HCT116 (cell line): ENCODE measurements around the gene IFITM1. TPM values are rescaled to one million over a fixed set of nuclear protein-coding genes. Genes with fewer than 3 reads are reported as not detected.

Experiments used
- ATAC-seq: fragments of 200-7000 bp; cut with Tn5 transposase; 2 replicates; pipeline ENCODE4 v1.9.1; 2020; ENCODE audit warnings: mild to moderate bottlenecking, moderate library complexity
- BruUV-seq: library from RNA; stranded (reverse); fragments of 400-500 nt; replicated peaks from 2 replicates; lab custom pipeline; 2021; lab: Mats Ljungman, UMichigan
- CTCF ChIA-PET: fragments of 300-600 bp; sonication (Branson Sonifier 250); formaldehyde crosslinking; loops from one replicate; lab custom pipeline; 2021; ENCODE audit warnings: antibody characterized with exemption; lab: Charles Lee
- POLR2A ChIA-PET: fragments of 300-600, 350-600 bp; sonication (Branson Sonifier 250); formaldehyde crosslinking; loops from one replicate; lab custom pipeline; 2021; ENCODE audit warnings: antibody characterized with exemption; lab: Charles Lee
- RAD21 ChIA-PET, 2 experiments: fragments of 300-600 bp; sonication (Branson Sonifier 250); formaldehyde crosslinking; loops; one replicate each; lab custom pipeline; 2023; ENCODE audit warnings: low total read pairs in 2 of 2; ENCODE audit not compliant: uncharacterized antibody in 2 of 2, unreplicated experiment in 2 of 2, low non-redundant PET in 1 of 2; lab: Charles Lee
- DNase-seq: peaks from one replicate; pipeline ENCODE4 v3.0.0-alpha.2; 2010; ENCODE audit warnings: low read depth, low spot score
- H2AFZ ChIP-seq: fragments of 200-600 bp; shearing (Covaris generic), sonication (generic); 2 replicates; pipeline ENCODE4 v1.6.1; 2017; ENCODE audit warnings: low read depth, mixed run types, mixed read lengths, antibody characterized with exemption, low read length; ENCODE audit not compliant: poor library complexity, severe bottlenecking
- H3K27ac ChIP-seq: 2 replicates; pipeline ENCODE4 v1.5.1; 2012; ENCODE audit warnings: low read depth, low read length
- H3K27me3 ChIP-seq: fragments of 200-600 bp; sonication (generic); 2 replicates; pipeline ENCODE4 v1.6.1; 2016; ENCODE audit warnings: mixed run types, low read length, mixed read lengths; ENCODE audit not compliant: insufficient read depth
- H3K36me3 ChIP-seq, 2 experiments: fragments of 200-500 bp in 1 of 2; fragments of 200-600 bp in 1 of 2; sonication (Bioruptor generic) in 1 of 2; sonication (generic) in 1 of 2; 2 replicates each; pipeline versions ENCODE4 v1.5.1 to v1.6.1; 2014 to 2016; ENCODE audit warnings: low read length in 2 of 2, inconsistent platforms in 1 of 2, mixed read lengths in 1 of 2, mixed run types in 1 of 2; ENCODE audit not compliant: insufficient read depth in 2 of 2, control insufficient read depth in 1 of 2
- H3K4me1 ChIP-seq, 2 experiments: fragments of 200-600 bp in 1 of 2; sonication (generic) in 1 of 2; 2 replicates each; pipeline versions ENCODE4 v1.5.1 to v1.6.1; 2012 to 2017; ENCODE audit warnings: low read length in 2 of 2, inconsistent platforms in 1 of 2, mild to moderate bottlenecking in 1 of 2, mixed read lengths in 1 of 2, mixed run types in 1 of 2, moderate library complexity in 1 of 2; ENCODE audit not compliant: insufficient read depth in 2 of 2, control insufficient read depth in 1 of 2
- H3K4me2 ChIP-seq: fragments of 200-600 bp; sonication (generic); 2 replicates; pipeline ENCODE4 v1.6.1; 2017; ENCODE audit warnings: mixed run types, low read length, mixed read lengths
- H3K4me3 ChIP-seq, 2 experiments: fragments of 200-600 bp in 1 of 2; sonication (generic) in 1 of 2; replicated peaks in 1 of 2; 2 replicates each; pipeline ENCODE4 v1.5.1; 2011 to 2016; ENCODE audit warnings: low read length in 2 of 2, control low read depth in 1 of 2, low read depth in 1 of 2, mild to moderate bottlenecking in 1 of 2, mixed read lengths in 1 of 2, mixed run types in 1 of 2
- H3K79me2 ChIP-seq: fragments of 200-600 bp; sonication (generic); 2 replicates; pipeline ENCODE4 v1.6.1; 2017; ENCODE audit warnings: mild to moderate bottlenecking, mixed run types, low read length, moderate library complexity, mixed read lengths; ENCODE audit not compliant: insufficient read depth
- H3K9ac ChIP-seq: fragments of 200-600 bp; sonication (generic); 2 replicates; pipeline ENCODE4 v1.6.1; 2016; ENCODE audit warnings: low read length, mixed read lengths
- H3K9me2 ChIP-seq: fragments of 200-600 bp; sonication (generic), shearing (Covaris generic); 2 replicates; pipeline ENCODE4 v1.6.1; 2017; ENCODE audit warnings: mixed run types, mild to moderate bottlenecking, moderate library complexity; ENCODE audit not compliant: insufficient read depth
- H3K9me3 ChIP-seq, 2 experiments: fragments of 200-500 bp in 1 of 2; fragments of 200-600 bp in 1 of 2; sonication (Bioruptor generic) in 1 of 2; sonication (generic) in 1 of 2; 2 replicates each; pipeline ENCODE4 v1.6.1; 2014 to 2017; ENCODE audit warnings: low read length in 2 of 2, mixed read lengths in 2 of 2, inconsistent platforms in 1 of 2, low read depth in 1 of 2, mild to moderate bottlenecking in 1 of 2, mixed run types in 1 of 2, moderate library complexity in 1 of 2; ENCODE audit not compliant: control insufficient read depth in 1 of 2, insufficient read depth in 1 of 2
- H4K20me1 ChIP-seq: fragments of 200-600 bp; sonication (generic), shearing (Covaris generic); 2 replicates; pipeline ENCODE4 v1.6.1; 2017; ENCODE audit warnings: mixed run types, mild to moderate bottlenecking, moderate library complexity; ENCODE audit not compliant: insufficient read depth
- EGR1 ChIP-seq: IDR thresholded peaks from 2 replicates; pipeline ENCODE4 v1.6.1; 2012; ENCODE audit warnings: low read depth
- ELF1 ChIP-seq: IDR thresholded peaks from 2 replicates; pipeline ENCODE4 v1.6.1; 2012; ENCODE audit warnings: low read depth, borderline replicate concordance
- EZH2 ChIP-seq: fragments of 200-600 bp; sonication (generic); IDR thresholded peaks from 2 replicates; pipeline ENCODE4 v1.6.1; 2017; ENCODE audit warnings: antibody characterized with exemption, mixed run types
- EZH2phosphoT487 ChIP-seq: fragments of 200-600 bp; IDR thresholded peaks from 2 replicates; pipeline ENCODE4 v1.6.1; 2018; ENCODE audit warnings: antibody characterized with exemption, borderline replicate concordance
- FOSL1 ChIP-seq: IDR thresholded peaks from 2 replicates; pipeline ENCODE4 v1.6.1; 2012; ENCODE audit warnings: low read depth
- POLR2A ChIP-seq: IDR thresholded peaks from 2 replicates; pipeline ENCODE4 v1.7.0; 2011; ENCODE audit warnings: borderline replicate concordance; ENCODE audit not compliant: insufficient read depth, insufficient read length; ENCODE audit errors: extremely low read depth
- SIN3A ChIP-seq: IDR thresholded peaks from 2 replicates; pipeline ENCODE4 v1.6.1; 2012; ENCODE audit warnings: low read depth
- SP1 ChIP-seq: IDR thresholded peaks from 2 replicates; pipeline ENCODE4 v1.6.1; 2012; ENCODE audit warnings: low read depth
- TCF7L2 ChIP-seq: IDR thresholded peaks from 2 replicates; pipeline ENCODE4 v1.7.0; 2011; ENCODE audit warnings: borderline replicate concordance, inconsistent platforms; ENCODE audit not compliant: insufficient read depth, insufficient read length; ENCODE audit errors: extremely low read depth
- YY1 ChIP-seq: IDR thresholded peaks from 2 replicates; pipeline ENCODE4 v1.6.1; 2011; ENCODE audit warnings: low read length, low read depth, moderate library complexity, mild to moderate bottlenecking; ENCODE audit not compliant: insufficient replicate concordance; ENCODE audit errors: extremely low read depth
- intact Hi-C: fragments of 100-400 bp; cut with micrococcal nuclease; formaldehyde crosslinking; loops from 2 replicates; pipeline ENCODE4 v1.10.0; 2022
- total RNA-seq: library from RNA; stranded (reverse); gene quantifications from one replicate; pipeline ENCODE4 v1.2.1, GENCODE V29; 2021; ENCODE audit not compliant: unreplicated experiment
- TF ChIP-seq, protein P1 (sequence below): IDR thresholded peaks from 2 replicates; pipeline ENCODE4 v1.6.1; 2011; ENCODE audit warnings: mild to moderate bottlenecking, low read length, moderate library complexity; ENCODE audit not compliant: insufficient replicate concordance; ENCODE audit errors: extremely low read depth
- TF ChIP-seq, protein P2 (sequence below): IDR thresholded peaks from 2 replicates; pipeline ENCODE4 v1.6.1; 2012

The IFITM1 gene
- total RNA-seq, 1 experiment from 2014 or later, result 6.1 TPM

GRCh38 chr11:298406-299065, 15.3 kb upstream of the IFITM1 start:
- peaks cover 0 to 3% of the 10 kb centered on the region in 2 experiments; a peak in 1 of 4 replicates for H3K4me1 ChIP-seq
- CTCF ChIA-PET, result no interaction called here
- H3K79me2 ChIP-seq, result no peaks in the 10 kb centered on the region
- RAD21 ChIA-PET, result no interaction called here
- no peaks in the 10 kb centered on the region for H3K9me2 ChIP-seq
- TF ChIP-seq, protein P1, sequence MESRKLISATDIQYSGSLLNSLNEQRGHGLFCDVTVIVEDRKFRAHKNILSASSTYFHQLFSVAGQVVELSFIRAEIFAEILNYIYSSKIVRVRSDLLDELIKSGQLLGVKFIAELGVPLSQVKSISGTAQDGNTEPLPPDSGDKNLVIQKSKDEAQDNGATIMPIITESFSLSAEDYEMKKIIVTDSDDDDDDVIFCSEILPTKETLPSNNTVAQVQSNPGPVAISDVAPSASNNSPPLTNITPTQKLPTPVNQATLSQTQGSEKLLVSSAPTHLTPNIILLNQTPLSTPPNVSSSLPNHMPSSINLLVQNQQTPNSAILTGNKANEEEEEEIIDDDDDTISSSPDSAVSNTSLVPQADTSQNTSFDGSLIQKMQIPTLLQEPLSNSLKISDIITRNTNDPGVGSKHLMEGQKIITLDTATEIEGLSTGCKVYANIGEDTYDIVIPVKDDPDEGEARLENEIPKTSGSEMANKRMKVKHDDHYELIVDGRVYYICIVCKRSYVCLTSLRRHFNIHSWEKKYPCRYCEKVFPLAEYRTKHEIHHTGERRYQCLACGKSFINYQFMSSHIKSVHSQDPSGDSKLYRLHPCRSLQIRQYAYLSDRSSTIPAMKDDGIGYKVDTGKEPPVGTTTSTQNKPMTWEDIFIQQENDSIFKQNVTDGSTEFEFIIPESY, result no peak
- TF ChIP-seq TCF7L2, result no peak
- no peak for TF ChIP-seq EZH2
- TF ChIP-seq, protein P2, sequence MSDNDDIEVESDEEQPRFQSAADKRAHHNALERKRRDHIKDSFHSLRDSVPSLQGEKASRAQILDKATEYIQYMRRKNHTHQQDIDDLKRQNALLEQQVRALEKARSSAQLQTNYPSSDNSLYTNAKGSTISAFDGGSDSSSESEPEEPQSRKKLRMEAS, result no peak
- no peak for TF ChIP-seq ELF1
- TF ChIP-seq FOSL1, result no peak
- no peak for TF ChIP-seq YY1
- TF ChIP-seq SP1, result no peak
- TF ChIP-seq SIN3A, result no peak
- TF ChIP-seq EGR1, result no peak
- TF ChIP-seq POLR2A, result no peak
- no peak for TF ChIP-seq EZH2phosphoT487
- TF ChIP-seq, all 23 proteins: peak for 0
- H2AFZ ChIP-seq, result no peak overlapping the region
- H3K9ac ChIP-seq, result no peak overlapping the region
- no peak overlapping the region for H3K4me3 ChIP-seq
- POLR2A ChIA-PET, result interaction anchor here (1.3 kb wide), 1 partner anchor 9 kb away, joined by 3 read pairs; the partner anchor contains the start of gene IFITM2
- no peaks in the 10 kb centered on the region for H4K20me1 ChIP-seq
- BruUV-seq, result no TSS peak
- H3K27me3 ChIP-seq, result no peaks in the 10 kb centered on the region
- H3K36me3 ChIP-seq, result peaks cover 0 to 5% of the 10 kb centered on the region in 2 experiments; a peak in 2 of 4 replicates
- DNase-seq (no peak), ATAC-seq (no peak)
- H3K9me3 ChIP-seq, result no peaks in the 10 kb centered on the region
- H3K4me2 ChIP-seq, result no peak overlapping the region
- intact Hi-C loops, result no loop called here
- H3K27ac ChIP-seq, result no peak overlapping the region; the same call in 1 of the 2 replicates
